CD4-positive, alpha-beta T cell treated with Interleukin-17A for 1 hour (primary cell): Measurements from ENCODE around the gene CRYBB3.

Experiments used
- DNase-seq: peaks from one replicate; pipeline ENCODE4 v3.0.0-alpha.2; 2020

The CRYBB3 gene

GRCh38 chr22:25199731-25200520 is at the start of gene CRYBB3:
Gene CRYBB3 (plus strand): TSS chr22:25199858. CDS start chr22:25201397, 1,539 bp downstream.
- DNase-seq = no peak

DNA sequence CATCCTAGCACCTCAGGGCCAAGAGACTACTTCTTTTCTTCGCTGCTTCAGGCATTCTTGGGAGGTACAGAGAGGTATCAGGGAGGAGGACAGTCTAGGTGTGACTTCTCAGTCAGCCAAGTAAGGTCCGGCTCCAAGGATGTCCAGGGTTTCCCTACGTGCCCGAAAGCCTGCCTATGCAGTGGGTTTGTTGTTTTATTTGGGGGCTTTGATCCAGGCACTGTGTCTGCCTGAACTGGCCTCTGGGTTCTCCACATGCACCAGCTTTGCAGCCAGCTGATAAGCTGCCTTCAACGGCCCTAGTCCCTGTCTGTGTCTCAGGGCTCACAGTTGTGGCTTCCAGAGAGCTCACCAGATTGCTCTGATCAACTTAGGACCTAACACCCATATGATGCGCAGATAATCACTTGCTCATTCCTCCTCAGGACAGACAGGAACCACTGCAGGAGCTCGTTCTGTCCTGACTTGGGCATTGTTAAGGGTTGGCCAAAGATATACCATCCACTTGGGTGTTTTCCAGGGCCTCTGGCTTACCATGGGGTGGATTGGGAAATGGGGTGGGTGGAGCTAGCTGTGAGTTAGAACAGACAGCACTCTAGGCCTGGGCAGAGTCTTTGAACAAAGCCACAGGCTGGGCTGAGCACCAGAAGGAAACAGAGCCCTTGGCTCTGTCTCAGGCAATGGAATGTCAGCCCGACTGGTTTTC is 45.5 kb upstream of the CRYBB3 start:
- DNase-seq = no peak

GRCh38 chr22:25154667-25154999 is 45.0 kb upstream of the CRYBB3 start:
- no peak for DNase-seq

- DNase-seq = no peak
Observed at GRCh38 chr22:25156736-25157135, 42.9 kb upstream of the CRYBB3 start.

DNA sequence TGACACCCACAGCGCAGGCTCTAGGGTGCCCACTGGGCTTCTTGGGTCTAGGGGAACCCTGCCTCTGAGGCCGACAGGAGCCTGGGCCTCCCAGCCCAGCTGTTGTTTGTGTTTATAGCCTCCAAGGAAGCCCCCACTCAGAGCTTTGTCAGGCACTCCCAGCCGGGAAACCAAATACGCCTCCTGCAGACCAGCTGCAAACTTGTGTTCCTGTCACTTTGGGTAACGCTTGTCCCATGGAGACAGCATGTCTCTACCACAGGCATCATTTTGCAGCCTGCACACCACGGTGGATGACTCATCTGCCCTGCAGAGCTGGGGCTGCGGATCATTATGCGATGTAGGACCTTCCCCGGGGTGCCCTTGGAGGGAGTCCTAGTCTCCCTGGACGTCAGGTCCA is 40.6 kb upstream of the CRYBB3 start:
- no peak for DNase-seq

GRCh38 chr22:25160120-25160996 is 39.3 kb upstream of the CRYBB3 start:
- no peak for DNase-seq

- no peak for DNase-seq
Observed at GRCh38 chr22:25161017-25161915, 38.4 kb upstream of the CRYBB3 start.

DNA sequence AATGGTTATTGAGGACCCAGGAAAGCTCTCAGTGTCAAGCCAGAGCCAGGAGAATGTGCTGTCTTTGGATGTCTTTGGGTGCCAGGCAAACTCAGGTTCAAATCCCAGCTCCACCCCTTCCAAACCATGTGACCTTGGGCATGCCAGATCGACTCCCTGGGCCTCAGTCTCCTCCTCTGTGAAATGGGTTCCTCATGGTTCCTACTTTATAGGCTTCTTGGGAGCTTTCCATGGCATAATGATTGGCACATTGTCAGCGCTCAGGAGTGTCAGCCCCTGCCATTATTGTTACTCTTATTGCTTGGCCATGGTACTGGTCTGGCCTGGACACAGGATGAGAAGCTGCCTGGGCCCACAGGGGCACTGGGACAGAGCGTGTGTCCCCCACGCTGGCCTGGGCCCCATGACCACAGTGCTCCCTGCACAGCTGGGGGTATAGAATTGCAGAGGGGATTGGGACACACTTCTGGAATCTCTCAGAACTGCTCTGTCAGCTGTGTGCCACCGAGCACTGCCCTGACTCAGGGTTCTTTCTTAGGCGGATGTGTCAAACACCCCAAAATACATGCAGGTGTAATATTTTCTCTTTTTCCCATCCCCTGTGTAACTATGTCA is 37.6 kb upstream of the CRYBB3 start:
- no peak for DNase-seq

- DNase-seq = no peak
Observed at GRCh38 chr22:25162561-25162960, 37.1 kb upstream of the CRYBB3 start.

GRCh38 chr22:25165785-25166184 is 33.9 kb upstream of the CRYBB3 start:
- DNase-seq = no peak

DNA sequence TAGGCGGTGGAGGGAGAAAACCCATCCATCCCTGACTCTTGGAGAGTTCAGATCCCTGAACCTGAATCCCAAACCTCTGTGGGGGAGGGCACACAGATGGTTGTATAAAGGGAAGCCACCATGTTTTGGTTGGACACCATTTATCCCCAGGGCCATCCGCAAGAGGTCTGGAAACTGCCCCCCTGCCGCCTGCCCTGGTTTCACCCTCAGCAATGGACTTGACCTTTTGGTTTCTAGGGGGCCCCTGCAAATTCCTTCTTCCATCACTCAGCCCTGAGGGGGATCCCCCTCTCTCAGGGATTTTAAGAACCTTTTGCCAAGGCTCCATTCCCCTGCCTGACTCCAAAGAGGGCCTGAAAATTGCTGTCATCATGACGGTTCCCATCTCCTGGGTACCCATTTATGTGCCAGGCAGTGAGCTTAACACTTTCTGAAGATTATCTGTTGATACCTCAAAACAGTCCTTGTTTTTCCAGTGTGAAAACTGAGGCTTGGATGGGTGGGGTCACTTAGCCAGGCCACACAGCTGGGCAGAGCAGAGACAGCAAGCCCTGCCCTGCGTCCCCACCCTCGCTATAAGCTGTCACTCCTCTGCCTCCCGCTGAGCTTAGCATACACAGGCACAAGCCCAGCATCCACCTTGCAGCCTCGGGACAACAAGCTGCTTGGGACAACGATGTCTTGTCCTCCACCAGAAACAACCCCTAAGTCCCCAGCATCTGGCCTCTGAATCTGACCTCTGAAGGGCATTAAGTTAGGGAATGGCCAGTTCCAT is 33.2 kb upstream of the CRYBB3 start:
- no peak for DNase-seq

DNA sequence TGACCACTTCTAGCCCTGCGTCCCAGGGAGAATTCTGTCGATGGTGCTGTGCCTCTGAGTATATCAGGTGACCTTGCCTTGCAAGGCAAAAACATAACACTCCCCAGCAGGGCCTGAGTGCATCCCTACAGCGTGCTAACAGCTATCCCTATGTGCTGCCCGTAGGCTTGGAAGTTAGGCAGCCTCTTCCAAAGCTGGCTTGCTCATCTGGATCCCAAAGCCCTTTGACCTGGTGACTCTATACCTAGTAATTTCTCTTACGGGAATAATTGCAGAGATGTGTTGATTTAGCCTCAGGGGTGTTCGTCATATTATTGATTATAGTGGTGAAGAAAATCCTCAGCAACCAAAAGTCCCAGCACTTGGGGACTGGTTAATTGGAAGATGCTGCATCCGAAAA is 32.6 kb upstream of the CRYBB3 start:
- DNase-seq = no peak

DNA sequence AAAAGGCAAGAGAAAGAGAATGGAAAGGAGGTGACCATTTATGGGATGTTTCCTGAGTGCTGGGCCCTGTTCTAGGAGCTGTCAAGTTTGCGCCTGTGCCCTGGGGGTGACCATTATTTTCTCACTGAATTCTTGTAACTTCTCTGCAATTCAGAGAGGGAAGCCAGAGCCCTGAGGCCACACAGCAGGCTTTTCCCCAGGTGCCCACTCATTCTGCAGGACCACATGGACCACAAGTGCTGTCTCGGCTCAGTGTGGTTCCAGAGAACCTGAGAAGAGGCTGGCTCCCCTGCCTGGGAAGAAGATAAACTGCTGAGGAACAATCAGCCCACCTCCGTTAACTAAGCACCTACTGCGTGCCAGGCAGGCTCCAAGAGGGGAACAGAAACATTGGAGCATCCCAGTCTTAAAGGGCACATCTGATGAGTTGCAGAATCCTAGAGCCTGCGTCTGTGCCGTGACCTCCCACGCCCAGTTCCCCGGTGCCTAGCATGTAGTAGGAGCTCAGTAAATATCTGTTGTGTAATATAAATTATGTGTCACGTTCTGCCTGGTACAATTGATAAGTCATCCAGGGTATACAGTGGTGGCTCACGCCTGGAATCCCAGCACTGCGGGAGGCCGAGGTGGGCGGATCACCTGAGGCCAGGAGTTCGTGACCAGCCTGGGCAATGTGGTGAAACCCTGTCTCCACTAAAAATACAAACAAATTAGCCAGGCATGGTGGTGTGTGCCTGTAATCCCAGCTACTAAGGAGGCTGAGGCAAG is 31.6 kb upstream of the CRYBB3 start:
- no peak for DNase-seq

GRCh38 chr22:25169278-25170031 is 30.2 kb upstream of the CRYBB3 start:
- DNase-seq = no peak

DNA sequence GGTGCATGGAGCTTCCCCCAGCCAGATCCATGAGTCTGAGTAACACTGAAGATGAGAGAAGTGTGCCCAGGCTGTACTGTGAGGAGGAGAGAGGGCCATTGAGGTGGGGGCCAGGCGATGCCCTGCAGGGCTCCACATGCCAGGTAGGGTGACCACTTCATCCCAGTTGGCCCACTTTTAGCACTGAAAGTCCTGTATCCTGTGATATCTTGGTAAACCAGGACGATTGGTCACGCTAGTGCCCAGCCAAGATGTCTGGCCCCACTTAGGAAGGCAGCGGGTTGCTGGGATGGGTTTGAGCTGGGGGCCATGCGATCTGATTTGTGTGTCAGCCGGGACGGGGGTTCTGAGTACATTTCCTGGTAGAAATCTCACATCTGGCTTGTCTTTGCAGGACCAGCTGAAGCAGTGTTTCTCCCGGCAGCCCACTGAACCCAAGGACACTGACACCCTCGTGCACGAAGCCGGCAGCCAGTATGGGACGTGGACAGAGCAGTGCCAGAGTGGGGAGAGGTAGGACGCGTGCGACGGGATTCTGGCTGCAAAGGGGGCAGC is 29.2 kb upstream of the CRYBB3 start:
- DNase-seq = no peak

GRCh38 chr22:25172153-25172552 is 27.5 kb upstream of the CRYBB3 start:
- peak; percentile 15 for DNase-seq

DNA sequence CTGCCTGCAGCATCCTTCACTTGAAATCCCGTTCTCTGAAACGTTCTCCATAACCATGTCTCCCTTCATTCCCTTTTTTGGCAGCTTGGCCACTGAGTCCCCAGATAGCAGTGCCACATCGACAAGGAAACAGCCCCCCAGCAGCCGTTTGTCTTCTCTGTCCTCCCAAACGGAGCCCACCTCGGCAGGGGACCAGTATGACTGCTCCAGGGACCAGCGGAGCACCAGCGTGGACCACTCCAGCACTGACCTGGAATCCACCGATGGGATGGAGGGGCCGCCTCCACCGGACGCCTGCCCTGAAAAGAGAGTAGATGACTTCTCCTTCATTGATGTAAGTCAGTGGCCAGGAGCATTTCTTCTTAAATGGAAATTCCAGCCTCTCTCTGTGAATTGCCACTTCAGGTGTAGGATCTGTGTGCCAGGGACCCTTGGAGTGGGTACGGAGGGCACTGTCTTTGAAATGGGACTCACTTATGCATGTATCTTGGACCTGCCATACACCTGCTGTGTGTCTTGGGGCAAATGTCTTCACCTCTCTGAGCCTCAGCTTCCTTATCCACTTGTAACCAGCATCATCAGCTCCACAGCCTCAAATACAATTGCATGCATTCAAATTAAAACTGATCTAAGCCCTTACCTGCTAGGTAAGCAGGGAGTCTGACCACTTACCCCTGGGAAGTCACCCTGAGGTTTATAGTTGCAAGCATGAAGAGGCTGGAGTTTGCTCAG is 25.3 kb upstream of the CRYBB3 start:
- no peak for DNase-seq

DNA sequence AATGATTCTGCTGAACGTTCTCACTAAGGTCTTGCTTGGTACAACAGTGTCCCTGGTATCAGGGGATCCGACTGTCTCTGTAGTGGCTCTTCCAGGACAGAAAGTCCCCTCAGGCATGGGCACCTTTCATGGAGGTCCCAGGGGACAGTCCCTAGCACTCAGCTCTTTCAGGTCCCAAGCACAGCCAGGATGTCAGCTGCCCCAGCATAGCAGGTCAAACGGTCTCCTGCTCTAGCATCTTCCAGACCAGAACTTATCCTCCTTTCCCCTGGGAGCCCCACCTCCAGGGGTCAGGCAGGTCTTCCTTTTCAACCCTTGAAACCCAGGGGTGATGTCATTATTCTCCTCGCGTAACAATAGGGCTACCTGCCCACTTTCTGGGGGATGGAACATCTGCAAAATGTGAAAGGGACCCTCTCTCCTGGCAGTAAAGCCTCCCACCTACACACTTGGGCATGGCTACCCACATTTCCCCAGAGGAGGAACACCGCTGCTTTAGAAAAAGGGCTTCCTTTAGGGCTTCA is 24.7 kb upstream of the CRYBB3 start:
- no peak for DNase-seq
